ENCODE data around the gene ENPP3. TPM values are rescaled to one million over a fixed set of nuclear protein-coding genes. Genes with fewer than 3 reads are reported as not detected.

Gene ENPP3
- total RNA-seq, 1 donor = not detected

GRCh38 chr6:131641554-131641953, 4.5 kb downstream of the ENPP3 start:
- no peak for DNase-seq (ENCODE audit: low read depth)
- TF ChIP-seq CTCF (IDR thresholded peaks at IDR 0.05; ENCODE audit: insufficient read depth, low read depth, low read length) = no peak
- no peak overlapping the region for H3K4me3 ChIP-seq (ENCODE audit: low read depth, low read length)

- no peak for TF ChIP-seq CTCF (IDR thresholded peaks at IDR 0.05; ENCODE audit: insufficient read depth, low read depth, low read length)
- no peak overlapping the region for H3K4me3 ChIP-seq (ENCODE audit: low read depth, low read length)
- DNase-seq (ENCODE audit: low read depth) = no peak
Measured at GRCh38 chr6:131642565-131642964, 5.5 kb downstream of the ENPP3 start.

GRCh38 chr6:131642987-131643611, 6.0 kb downstream of the ENPP3 start:
- no peak for TF ChIP-seq CTCF (IDR thresholded peaks at IDR 0.05; ENCODE audit: insufficient read depth, low read depth, low read length)
- DNase-seq (ENCODE audit: low read depth) = no peak
- H3K4me3 ChIP-seq (ENCODE audit: low read depth, low read length) = no peak overlapping the region

- no peak for TF ChIP-seq CTCF (IDR thresholded peaks at IDR 0.05; ENCODE audit: insufficient read depth, low read depth, low read length)
- no peak for DNase-seq (ENCODE audit: low read depth)
- H3K4me3 ChIP-seq (ENCODE audit: low read depth, low read length) = no peak overlapping the region
Measured at GRCh38 chr6:131643855-131644460, 6.9 kb downstream of the ENPP3 start.

- no peak for TF ChIP-seq CTCF (IDR thresholded peaks at IDR 0.05; ENCODE audit: insufficient read depth, low read depth, low read length)
- H3K4me3 ChIP-seq (ENCODE audit: low read depth, low read length) = no peak overlapping the region
- no peak for DNase-seq (ENCODE audit: low read depth)
Measured at GRCh38 chr6:131644921-131645320, 7.8 kb downstream of the ENPP3 start.

- TF ChIP-seq CTCF (IDR thresholded peaks at IDR 0.05; ENCODE audit: insufficient read depth, low read depth, low read length) = no peak
- no peak for DNase-seq (ENCODE audit: low read depth)
- no peak overlapping the region for H3K4me3 ChIP-seq (ENCODE audit: low read depth, low read length)
Measured at GRCh38 chr6:131645846-131646245, 8.7 kb downstream of the ENPP3 start.

- no peak for TF ChIP-seq CTCF (IDR thresholded peaks at IDR 0.05; ENCODE audit: insufficient read depth, low read depth, low read length)
- no peak for DNase-seq (ENCODE audit: low read depth)
Measured at GRCh38 chr6:131646249-131646670, 9.2 kb downstream of the ENPP3 start.

More at GRCh38 chr6:131646249-131646670, 9.2 kb downstream of the ENPP3 start:
- H3K4me3 ChIP-seq (ENCODE audit: low read depth, low read length) = no peak overlapping the region
